ENCODE data around the gene ALG5.

The ALG5 gene

DNA sequence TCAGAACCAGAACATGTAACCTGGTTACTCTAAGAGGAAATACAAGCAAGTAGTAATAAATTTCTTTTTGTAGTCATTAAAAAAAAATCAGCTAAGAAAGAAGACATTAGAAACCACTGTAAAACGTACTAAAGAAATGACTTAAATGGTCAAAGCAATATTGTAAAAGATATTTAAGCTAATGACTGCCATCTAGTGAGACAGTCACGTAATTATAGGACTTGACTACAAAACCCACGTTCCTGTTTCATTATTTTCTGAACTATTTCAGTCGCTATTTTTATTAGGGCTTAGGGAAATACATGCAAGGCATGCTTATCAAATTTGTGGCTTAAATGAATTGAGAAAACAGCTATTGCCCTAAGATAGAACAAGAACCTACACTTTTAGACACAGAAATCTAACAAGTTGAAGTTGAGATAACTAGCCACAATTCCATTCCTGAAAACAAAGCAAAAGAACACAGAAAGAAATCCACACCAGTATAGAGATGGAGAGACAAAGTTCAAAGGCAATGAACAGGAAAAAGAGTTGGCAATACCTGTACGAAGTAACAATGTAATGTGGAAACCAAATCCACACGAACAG is 17.9 kb downstream of the ALG5 start:
- H3K36me3 ChIP-seq (ENCODE audit: control insufficient read depth, insufficient read depth, low read length) = peaks cover 75% of the 10 kb centered on the region
- no peaks in the 10 kb centered on the region for H3K4me1 ChIP-seq (ENCODE audit: control insufficient read depth, insufficient read depth, low read length, poor library complexity, severe bottlenecking)
- H3K27ac ChIP-seq (ENCODE audit: low read depth, low read length, severe bottlenecking) = no peak overlapping the region
- WGBS, 2 experiments (ENCODE audit: insufficient coverage in 2 of 2) = no CpG with 5 or more reads among the region's 6 CpGs
- H3K4me3 ChIP-seq (ENCODE audit: extremely low read depth, insufficient read depth, low read length, poor library complexity, severe bottlenecking) = no peak overlapping the region
- no peaks in the 10 kb centered on the region for H3K9me3 ChIP-seq (ENCODE audit: control insufficient read depth, low read length)

- Histone ChIP-seq H3K36me3 (ENCODE audit: control insufficient read depth, insufficient read depth, low read length) (peaks cover 78% of the 10 kb centered on the region), H3K4me1 (ENCODE audit: control insufficient read depth, insufficient read depth, low read length, poor library complexity, severe bottlenecking) (no peaks in the 10 kb centered on the region), H3K4me3 (ENCODE audit: extremely low read depth, insufficient read depth, low read length, poor library complexity, severe bottlenecking) (no peak overlapping the region), H3K27ac (ENCODE audit: low read depth, low read length, severe bottlenecking) (no peak overlapping the region), H3K9me3 (ENCODE audit: control insufficient read depth, low read length) (peaks cover 11% of the 10 kb centered on the region)
- WGBS, 2 experiments (ENCODE audit: insufficient coverage in 2 of 2) = 88 to 93% methylated on average over 4 of the region's 7 CpGs
These were observed 19.6 kb downstream of the ALG5 start for GRCh38 chr13:36979361-36980050.

DNA sequence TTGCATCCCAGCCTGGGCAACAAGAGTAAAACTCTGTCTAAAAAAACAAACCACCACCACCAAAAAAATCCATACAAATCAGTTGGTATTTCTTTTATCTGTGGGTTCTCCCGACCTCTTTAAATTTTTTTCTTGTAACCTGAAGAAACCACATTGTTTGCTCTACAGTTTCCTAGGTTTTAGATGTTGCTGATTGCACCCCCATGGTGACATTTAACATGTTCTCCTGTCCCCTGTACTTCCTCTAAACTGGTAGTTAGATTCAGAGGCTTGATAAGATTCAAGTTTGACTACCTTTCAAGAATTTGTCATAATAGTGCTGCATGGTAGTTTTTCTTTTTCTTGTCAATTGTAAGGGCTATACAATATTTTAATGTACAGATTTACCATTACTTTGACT is 24.0 kb downstream of the ALG5 start:
- Histone ChIP-seq H3K4me1 (ENCODE audit: control insufficient read depth, insufficient read depth, low read length, poor library complexity, severe bottlenecking) (no peaks in the 10 kb centered on the region), H3K36me3 (ENCODE audit: control insufficient read depth, insufficient read depth, low read length) (peaks cover 75% of the 10 kb centered on the region)
- no CpG with 5 or more reads among the region's 1 CpG for WGBS, 2 experiments (ENCODE audit: insufficient coverage in 2 of 2)

GRCh38 chr13:36973621-36974295 is 25.4 kb downstream of the ALG5 start:
- 84 to 87% methylated on average over 2 to 3 of the region's 5 CpGs for WGBS, 2 experiments (ENCODE audit: insufficient coverage in 2 of 2)
- Histone ChIP-seq H3K4me1 (ENCODE audit: control insufficient read depth, insufficient read depth, low read length, poor library complexity, severe bottlenecking) (no peaks in the 10 kb centered on the region), H3K27ac (ENCODE audit: low read depth, low read length, severe bottlenecking) (no peak overlapping the region), H3K9me3 (ENCODE audit: control insufficient read depth, low read length) (peaks cover 11% of the 10 kb centered on the region), H3K4me3 (ENCODE audit: extremely low read depth, insufficient read depth, low read length, poor library complexity, severe bottlenecking) (no peak overlapping the region), H3K36me3 (ENCODE audit: control insufficient read depth, insufficient read depth, low read length) (peaks cover 71% of the 10 kb centered on the region)

More for the DNA sequence above, 24.0 kb downstream of the ALG5 start:
- peaks cover 11% of the 10 kb centered on the region for H3K9me3 ChIP-seq (ENCODE audit: control insufficient read depth, low read length)
- H3K27ac ChIP-seq (ENCODE audit: low read depth, low read length, severe bottlenecking) = no peak overlapping the region
- no peak overlapping the region for H3K4me3 ChIP-seq (ENCODE audit: extremely low read depth, insufficient read depth, low read length, poor library complexity, severe bottlenecking)

- Histone ChIP-seq H3K36me3 (ENCODE audit: control insufficient read depth, insufficient read depth, low read length) (peaks cover 68% of the 10 kb centered on the region), H3K9me3 (ENCODE audit: control insufficient read depth, low read length) (peaks cover 11% of the 10 kb centered on the region), H3K27ac (ENCODE audit: low read depth, low read length, severe bottlenecking) (no peak overlapping the region), H3K4me3 (ENCODE audit: extremely low read depth, insufficient read depth, low read length, poor library complexity, severe bottlenecking) (no peak overlapping the region), H3K4me1 (ENCODE audit: control insufficient read depth, insufficient read depth, low read length, poor library complexity, severe bottlenecking) (no peaks in the 10 kb centered on the region)
- no CpG with 5 or more reads among the region's 1 CpG for WGBS, 2 experiments (ENCODE audit: insufficient coverage in 2 of 2)
These were observed 26.1 kb downstream of the ALG5 start for GRCh38 chr13:36973009-36973408.

GRCh38 chr13:36966404-36966803 is 32.7 kb downstream of the ALG5 start:
- peaks cover 13% of the 10 kb centered on the region for H3K4me1 ChIP-seq (ENCODE audit: control insufficient read depth, insufficient read depth, low read length, poor library complexity, severe bottlenecking)
- H3K36me3 ChIP-seq (ENCODE audit: control insufficient read depth, insufficient read depth, low read length) = peaks cover 59% of the 10 kb centered on the region
- no peak overlapping the region for H3K27ac ChIP-seq (ENCODE audit: low read depth, low read length, severe bottlenecking)
- WGBS, 2 experiments (ENCODE audit: insufficient coverage in 2 of 2) = 95 to 100% methylated on average over 2 to 3 of the region's 4 CpGs
- H3K4me3 ChIP-seq (ENCODE audit: extremely low read depth, insufficient read depth, low read length, poor library complexity, severe bottlenecking) = no peak overlapping the region
- H3K9me3 ChIP-seq (ENCODE audit: control insufficient read depth, low read length) = no peaks in the 10 kb centered on the region

GRCh38 chr13:36965767-36966166 is 33.4 kb downstream of the ALG5 start:
- peaks cover 13% of the 10 kb centered on the region for H3K4me1 ChIP-seq (ENCODE audit: control insufficient read depth, insufficient read depth, low read length, poor library complexity, severe bottlenecking)
- H3K36me3 ChIP-seq (ENCODE audit: control insufficient read depth, insufficient read depth, low read length) = peaks cover 59% of the 10 kb centered on the region
- H3K27ac ChIP-seq (ENCODE audit: low read depth, low read length, severe bottlenecking) = peak overlapping the region; percentile 44
- 80 to 100% methylated on average over 1 of the region's 2 CpGs for WGBS, 2 experiments (ENCODE audit: insufficient coverage in 2 of 2)
- no peak overlapping the region for H3K4me3 ChIP-seq (ENCODE audit: extremely low read depth, insufficient read depth, low read length, poor library complexity, severe bottlenecking)
- no peaks in the 10 kb centered on the region for H3K9me3 ChIP-seq (ENCODE audit: control insufficient read depth, low read length)

GRCh38 chr13:36959456-36960116 is 39.6 kb downstream of the ALG5 start:
- Histone ChIP-seq H3K4me1 (ENCODE audit: control insufficient read depth, insufficient read depth, low read length, poor library complexity, severe bottlenecking) (no peaks in the 10 kb centered on the region), H3K27ac (ENCODE audit: low read depth, low read length, severe bottlenecking) (no peak overlapping the region), H3K36me3 (ENCODE audit: control insufficient read depth, insufficient read depth, low read length) (peaks cover 63% of the 10 kb centered on the region), H3K4me3 (ENCODE audit: extremely low read depth, insufficient read depth, low read length, poor library complexity, severe bottlenecking) (no peak overlapping the region), H3K9me3 (ENCODE audit: control insufficient read depth, low read length) (no peaks in the 10 kb centered on the region)
- no CpG with 5 or more reads among the region's 2 CpGs for WGBS, 2 experiments (ENCODE audit: insufficient coverage in 2 of 2)

- H3K27ac ChIP-seq (ENCODE audit: low read depth, low read length, severe bottlenecking) = no peak overlapping the region
- no peak overlapping the region for H3K4me3 ChIP-seq (ENCODE audit: extremely low read depth, insufficient read depth, low read length, poor library complexity, severe bottlenecking)
- no peaks in the 10 kb centered on the region for H3K9me3 ChIP-seq (ENCODE audit: control insufficient read depth, low read length)
- H3K4me1 ChIP-seq (ENCODE audit: control insufficient read depth, insufficient read depth, low read length, poor library complexity, severe bottlenecking) = no peaks in the 10 kb centered on the region
- peaks cover 63% of the 10 kb centered on the region for H3K36me3 ChIP-seq (ENCODE audit: control insufficient read depth, insufficient read depth, low read length)
These were observed 44.6 kb downstream of the ALG5 start for GRCh38 chr13:36954542-36954941.

DNA sequence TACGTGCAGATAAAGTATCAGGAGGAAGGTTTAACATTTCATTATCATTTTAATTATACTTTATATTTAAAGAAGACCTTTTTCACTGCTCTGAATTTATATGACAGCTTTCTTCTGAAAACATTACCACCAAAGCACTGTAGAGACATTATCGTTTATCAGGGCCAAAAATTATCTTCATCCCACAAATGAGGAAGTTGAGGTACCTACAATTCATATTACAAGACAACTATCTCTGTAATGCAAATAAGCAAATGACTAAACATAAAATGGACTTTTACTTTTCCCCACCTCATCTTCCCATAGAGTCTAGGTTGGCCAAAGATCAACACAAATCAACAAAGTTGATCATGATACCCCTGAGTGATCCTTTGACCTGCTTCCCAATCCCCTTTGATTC is 48.2 kb downstream of the ALG5 start:
- H3K9me3 ChIP-seq (ENCODE audit: control insufficient read depth, low read length) = no peaks in the 10 kb centered on the region
- H3K4me3 ChIP-seq (ENCODE audit: extremely low read depth, insufficient read depth, low read length, poor library complexity, severe bottlenecking) = no peak overlapping the region
- no peaks in the 10 kb centered on the region for H3K4me1 ChIP-seq (ENCODE audit: control insufficient read depth, insufficient read depth, low read length, poor library complexity, severe bottlenecking)
- no peak overlapping the region for H3K27ac ChIP-seq (ENCODE audit: low read depth, low read length, severe bottlenecking)
- H3K36me3 ChIP-seq (ENCODE audit: control insufficient read depth, insufficient read depth, low read length) = peaks cover 44% of the 10 kb centered on the region
- 80% methylated on average over 1 of the region's 2 CpGs; no CpG with 5 or more reads in 1 of the 2 experiments for WGBS, 2 experiments (ENCODE audit: insufficient coverage in 2 of 2)

Data from mesodermal cell (in vitro differentiated cells).